ENCODE results near the gene HMGN4.

HMGN4 gene

GRCh38 chr6:26592649-26593048 is 54.5 kb downstream of the HMGN4 start:
- TF ChIP-seq CTCF (IDR thresholded peaks at IDR 0.05; ENCODE audit: low read depth, low read length) = no peak
- DNase-seq (ENCODE audit: extremely low read depth, low read depth) = no peak

DNA sequence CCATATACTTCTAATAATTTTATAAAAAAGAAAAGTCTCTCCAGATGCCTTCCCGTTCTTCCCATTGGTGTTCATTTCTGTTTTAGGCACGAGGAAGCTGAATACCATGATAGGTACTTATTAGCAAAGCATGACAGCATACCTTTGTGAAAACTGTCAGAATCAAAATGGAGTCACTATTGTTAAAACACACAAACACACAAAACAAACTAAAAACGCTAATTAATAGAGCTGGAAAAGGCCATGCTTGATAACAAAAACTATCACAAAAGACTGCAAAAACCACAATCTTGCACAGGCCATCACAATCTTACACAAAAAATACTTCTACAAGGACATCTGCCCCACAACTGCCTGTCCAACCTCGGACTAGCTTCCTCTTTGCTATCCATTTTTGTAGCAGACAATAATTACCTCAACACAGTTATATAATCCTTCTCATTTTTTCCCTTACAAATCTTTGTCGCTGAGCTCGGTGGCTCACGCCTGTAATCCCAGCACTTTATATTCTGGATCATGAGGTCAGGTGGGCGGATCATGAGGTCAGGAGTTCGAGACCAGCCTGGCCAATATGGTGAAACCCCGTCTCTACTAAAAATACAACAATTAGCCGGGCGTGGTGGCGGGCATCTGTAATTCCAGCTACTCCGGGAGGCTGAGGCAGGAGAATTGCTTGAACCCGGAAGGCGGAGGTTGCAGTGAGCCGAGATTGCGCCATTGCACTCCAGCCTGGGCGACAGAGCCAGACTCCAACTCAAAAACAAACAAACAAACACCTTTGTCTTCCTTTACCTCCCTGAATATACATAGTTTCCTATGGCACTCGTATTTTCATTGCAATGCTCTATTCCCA is 55.3 kb downstream of the HMGN4 start:
- DNase-seq (ENCODE audit: extremely low read depth, low read depth) = no peak

GRCh38 chr6:26594131-26594498 is 55.9 kb downstream of the HMGN4 start:
- DNase-seq (ENCODE audit: extremely low read depth, low read depth) = no peak
- TF ChIP-seq CTCF (IDR thresholded peaks at IDR 0.05; ENCODE audit: low read depth, low read length) = no peak

More for the DNA sequence above, 55.3 kb downstream of the HMGN4 start:
- TF ChIP-seq CTCF (IDR thresholded peaks at IDR 0.05; ENCODE audit: low read depth, low read length) = no peak

DNA sequence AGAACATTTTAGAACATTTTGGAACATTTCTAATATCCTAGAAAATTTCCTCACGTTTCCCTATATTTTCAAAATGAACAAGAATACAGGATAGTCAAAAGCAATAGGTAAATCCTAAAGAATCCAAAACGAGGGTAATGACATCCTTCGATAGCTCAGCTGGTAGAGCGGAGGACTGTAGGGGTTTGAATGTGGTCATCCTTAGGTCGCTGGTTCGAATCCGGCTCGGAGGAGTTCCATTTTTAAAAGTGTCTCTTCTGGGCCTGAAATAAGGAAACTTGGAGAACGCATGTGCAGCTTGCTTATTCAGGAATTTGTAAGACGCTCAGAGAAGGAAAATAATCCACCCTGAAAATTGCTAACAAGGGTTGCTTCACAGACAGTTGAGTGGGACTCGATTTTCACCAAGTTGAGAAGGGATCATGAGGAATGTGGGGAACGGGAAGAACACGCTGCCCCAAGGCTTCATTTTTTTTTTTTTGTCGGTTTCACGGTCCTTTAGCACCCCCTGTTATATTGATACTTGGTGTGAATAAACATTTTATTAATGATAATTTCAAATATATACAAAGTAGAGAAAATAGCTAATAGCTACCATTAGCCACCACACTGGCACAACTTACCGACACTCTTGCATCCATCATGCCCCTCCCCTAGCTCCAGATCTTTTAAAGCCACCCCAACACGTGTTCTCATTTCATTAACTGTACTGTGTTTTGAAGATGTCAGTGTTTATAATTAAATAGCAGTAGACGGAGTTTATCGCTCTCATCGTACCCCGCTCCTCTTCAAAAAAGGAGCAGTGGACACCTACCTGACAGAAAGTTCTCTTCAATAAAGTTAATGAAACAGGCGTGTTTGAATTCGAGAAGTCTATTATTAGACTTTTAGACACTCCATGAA is 56.8 kb downstream of the HMGN4 start:
- DNase-seq (ENCODE audit: extremely low read depth, low read depth) = peak; percentile 45
- no peak for TF ChIP-seq CTCF (IDR thresholded peaks at IDR 0.05; ENCODE audit: low read depth, low read length)

DNA sequence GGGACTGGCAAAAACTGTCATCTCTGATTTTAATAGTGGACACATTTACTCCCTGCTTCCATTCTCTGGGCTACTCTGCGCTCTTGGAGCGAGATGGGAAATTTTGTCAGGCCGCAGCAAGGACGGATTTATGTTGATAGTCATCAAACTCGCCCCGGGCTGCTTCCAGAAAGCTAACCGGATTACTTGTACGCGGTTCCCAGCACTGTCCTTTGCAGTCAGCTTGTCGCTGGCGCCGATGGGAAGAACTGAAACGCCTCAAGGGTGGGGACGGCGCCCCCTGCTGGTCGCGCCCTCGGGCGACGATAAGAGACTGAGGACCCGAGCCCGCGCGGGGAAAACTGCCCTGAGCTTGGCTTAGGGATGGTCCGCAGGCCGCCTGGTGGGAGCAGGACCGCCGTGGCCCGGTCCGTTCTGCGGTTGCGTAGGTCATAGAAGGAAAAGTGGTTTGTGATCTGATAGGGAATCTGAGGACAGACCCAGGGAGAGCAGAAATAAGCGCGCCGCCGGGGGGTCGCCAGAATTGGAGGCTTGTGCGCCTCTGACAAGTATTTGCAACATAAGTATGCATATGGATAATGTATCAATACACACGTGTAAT is 57.6 kb downstream of the HMGN4 start:
- TF ChIP-seq CTCF (IDR thresholded peaks at IDR 0.05; ENCODE audit: low read depth, low read length) = peak; percentile 95
- DNase-seq (ENCODE audit: extremely low read depth, low read depth) = peak; percentile 69

Data from AG09319 (cell line).